GM18526 (cell line): ENCODE results near the gene MEAF6.

Experiments used
- POLR2A ChIP-seq: IDR thresholded peaks from 3 replicates; pipeline ENCODE4 v1.6.1; 2011; ENCODE audit not compliant: insufficient read length; ENCODE audit errors: extremely low read depth

The MEAF6 gene

GRCh38 chr1:37465593-37466517, 48.7 kb downstream of the MEAF6 start:
- TF ChIP-seq POLR2A = no peak

GRCh38 chr1:37464443-37464842, 50.1 kb downstream of the MEAF6 start:
- no peak for TF ChIP-seq POLR2A

GRCh38 chr1:37461698-37462436, 52.7 kb downstream of the MEAF6 start:
- no peak for TF ChIP-seq POLR2A

- no peak for TF ChIP-seq POLR2A
These were observed 56.0 kb downstream of the MEAF6 start for GRCh38 chr1:37458551-37458950.

- TF ChIP-seq POLR2A = no peak
These were observed 58.0 kb downstream of the MEAF6 start for GRCh38 chr1:37456614-37457013.

GRCh38 chr1:37455516-37455915, 59.0 kb downstream of the MEAF6 start:
- TF ChIP-seq POLR2A = no peak

- no peak for TF ChIP-seq POLR2A
These were observed 60.9 kb downstream of the MEAF6 start for GRCh38 chr1:37453647-37454046.

- TF ChIP-seq POLR2A = no peak
These were observed 62.1 kb downstream of the MEAF6 start for GRCh38 chr1:37452416-37452815.

GRCh38 chr1:37449936-37450335, 64.6 kb downstream of the MEAF6 start:
- no peak for TF ChIP-seq POLR2A

GRCh38 chr1:37448691-37449417, 65.7 kb downstream of the MEAF6 start:
- TF ChIP-seq POLR2A = no peak

GRCh38 chr1:37448185-37448584, 66.4 kb downstream of the MEAF6 start:
- TF ChIP-seq POLR2A = no peak

- no peak for TF ChIP-seq POLR2A
These were observed 67.7 kb downstream of the MEAF6 start for GRCh38 chr1:37446874-37447273.

GRCh38 chr1:37442644-37443043, 71.9 kb downstream of the MEAF6 start:
- TF ChIP-seq POLR2A = no peak
